Activated B cell treated with CpG ODN at 0.5 μM for 24 hours (primary cell): ENCODE measurements around the gene TSTD2. TPM values are rescaled to one million over a fixed set of nuclear protein-coding genes. Genes with fewer than 3 reads are reported as not detected.

Source experiments
- ATAC-seq: fragments of 200-7000 bp; cut with Tn5 transposase; one replicate; pipeline ENCODE4 v1.10.0; 2021; ENCODE audit warnings: low read depth, mild to moderate bottlenecking, moderate library complexity
- CTCF ChIA-PET: fragments of 350-600 bp; sonication (Branson Sonifier 250); formaldehyde crosslinking; loops from one replicate; lab custom pipeline; 2021; ENCODE audit warnings: antibody characterized with exemption; lab: Charles Lee
- POLR2A ChIA-PET: fragments of 350-600 bp; sonication (Branson Sonifier 250); formaldehyde crosslinking; loops from one replicate; lab custom pipeline; 2021; ENCODE audit warnings: antibody characterized with exemption; lab: Charles Lee
- DNase-seq: peaks from one replicate; pipeline ENCODE4 v3.0.0; 2022
- H3K27ac Mint-ChIP-seq: one replicate; pipeline ENCODE4 v1.8.0; 2020; ENCODE audit warnings: mixed read lengths
- H3K27me3 Mint-ChIP-seq: one replicate; pipeline ENCODE4 v1.8.0; 2021; ENCODE audit warnings: mixed read lengths
- H3K36me3 Mint-ChIP-seq: one replicate; pipeline ENCODE4 v1.8.0; 2021; ENCODE audit warnings: low read depth, mixed read lengths
- H3K4me1 Mint-ChIP-seq: one replicate; pipeline ENCODE4 v1.8.0; 2021; ENCODE audit warnings: mixed read lengths
- H3K4me3 Mint-ChIP-seq: one replicate; pipeline ENCODE4 v1.8.0; 2020; ENCODE audit warnings: mild to moderate bottlenecking, mixed read lengths
- H3K9me3 Mint-ChIP-seq: one replicate; pipeline ENCODE4 v1.8.0; 2020; ENCODE audit warnings: mixed read lengths
- CTCF ChIP-seq: fragments of 200-600 bp; IDR thresholded peaks from one replicate; pipeline ENCODE4 v1.8.0; 2022; ENCODE audit warnings: antibody characterized with exemption, mild to moderate bottlenecking
- intact Hi-C: fragments of 100-400 bp; cut with micrococcal nuclease; formaldehyde crosslinking; loops from one replicate; pipeline ENCODE4 v1.15.1; 2024
- total RNA-seq: library from RNA; stranded (reverse); gene quantifications from 2 replicates; pipeline ENCODE4 v1.2.3, GENCODE V29; 2022

TSTD2 gene
- total RNA-seq, 1 donor from 2014 or later, result 21.6 TPM

- DNase-seq (no peak), ATAC-seq (no peak)
- H3K4me3 Mint-ChIP-seq, result no peak overlapping the region
- ChIA-PET POLR2A (no interaction called here), CTCF (no interaction called here)
- H3K36me3 Mint-ChIP-seq, result no peaks in the 10 kb centered on the region
- H3K9me3 Mint-ChIP-seq, result peaks cover 2% of the 10 kb centered on the region
- intact Hi-C loops, result no loop called here
- H3K27ac Mint-ChIP-seq, result no peak overlapping the region
- H3K4me1 Mint-ChIP-seq, result peaks cover 18% of the 10 kb centered on the region
- H3K27me3 Mint-ChIP-seq, result no peaks in the 10 kb centered on the region
- no peak for TF ChIP-seq CTCF
These were observed 59.6 kb downstream of the TSTD2 start for GRCh38 chr9:97573482-97574073.

GRCh38 chr9:97572892-97573365 lies 60.2 kb downstream of the TSTD2 start:
- no peak overlapping the region for H3K27ac Mint-ChIP-seq
- H3K4me3 Mint-ChIP-seq, result no peak overlapping the region
- TF ChIP-seq CTCF, result no peak
- ATAC-seq (no peak), DNase-seq (no peak)
- peaks cover 2% of the 10 kb centered on the region for H3K9me3 Mint-ChIP-seq
- intact Hi-C loops, result no loop called here
- H3K36me3 Mint-ChIP-seq, result no peaks in the 10 kb centered on the region
- CTCF ChIA-PET, result interaction anchor here (0.7 kb wide), 1 partner anchor 26 kb away, joined by 3 read pairs; no protein-coding TSS in a partner anchor
- peaks cover 18% of the 10 kb centered on the region for H3K4me1 Mint-ChIP-seq
- POLR2A ChIA-PET, result no interaction called here
- H3K27me3 Mint-ChIP-seq, result no peaks in the 10 kb centered on the region

- Mint-ChIP-seq H3K9me3 (peaks cover 2% of the 10 kb centered on the region), H3K4me1 (peaks cover 18% of the 10 kb centered on the region), H3K27me3 (no peaks in the 10 kb centered on the region), H3K36me3 (no peaks in the 10 kb centered on the region), H3K27ac (no peak overlapping the region), H3K4me3 (no peak overlapping the region)
- ATAC-seq (no peak), DNase-seq (no peak)
- ChIA-PET CTCF (interaction anchor here (0.7 kb wide), 1 partner anchor 26 kb away, joined by 3 read pairs; no protein-coding TSS in a partner anchor), POLR2A (no interaction called here)
- intact Hi-C loops, result no loop called here
- TF ChIP-seq CTCF, result no peak
These were observed 60.8 kb downstream of the TSTD2 start for GRCh38 chr9:97572196-97572891.

- no peak overlapping the region for H3K4me3 Mint-ChIP-seq
- intact Hi-C loops, result no loop called here
- peaks cover 15% of the 10 kb centered on the region for H3K4me1 Mint-ChIP-seq
- no peak for TF ChIP-seq CTCF
- DNase-seq (no peak), ATAC-seq (no peak)
- H3K9me3 Mint-ChIP-seq, result peaks cover 2% of the 10 kb centered on the region
- H3K36me3 Mint-ChIP-seq, result no peaks in the 10 kb centered on the region
- no peak overlapping the region for H3K27ac Mint-ChIP-seq
- ChIA-PET POLR2A (no interaction called here), CTCF (no interaction called here)
- H3K27me3 Mint-ChIP-seq, result no peaks in the 10 kb centered on the region
These were observed 61.5 kb downstream of the TSTD2 start for GRCh38 chr9:97571664-97572063.

GRCh38 chr9:97570899-97571298 lies 62.3 kb downstream of the TSTD2 start:
- CTCF ChIA-PET, result no interaction called here

More at GRCh38 chr9:97570899-97571298, 62.3 kb downstream of the TSTD2 start:
- DNase-seq, result no peak
- TF ChIP-seq CTCF, result no peak
- intact Hi-C loops, result no loop called here
- Mint-ChIP-seq H3K4me1 (peaks cover 12% of the 10 kb centered on the region), H3K27ac (no peak overlapping the region), H3K36me3 (no peaks in the 10 kb centered on the region), H3K9me3 (peaks cover 2% of the 10 kb centered on the region), H3K4me3 (no peak overlapping the region), H3K27me3 (no peaks in the 10 kb centered on the region)
- no peak for ATAC-seq
- POLR2A ChIA-PET, result no interaction called here
